Esophagus muscularis mucosa (tissue), 4 donors: ENCODE results near the gene DPPA5. TPM values are rescaled to one million over a fixed set of nuclear protein-coding genes. Genes with fewer than 3 reads are reported as not detected.

ENCODE experiments used
- DNase-seq: peaks from one replicate; pipeline ENCODE4 v3.0.0-alpha.2; 2017; ENCODE audit errors: extremely low spot score
- H3K27ac ChIP-seq, 4 donors: fragments of 200-600 bp; sonication (generic); replicated peaks in 1 of 4; 1 replicate in 3 of 4; 2 replicates in 1 of 4; pipeline ENCODE4 v1.5.1; 2016 to 2019; ENCODE audit warnings: mild to moderate bottlenecking in 1 of 4
- H3K27me3 ChIP-seq, 4 donors: fragments of 200-600 bp; sonication (generic); one replicate each; pipeline versions ENCODE4 v1.5.1 to v1.6.0; 2016 to 2019
- H3K36me3 ChIP-seq, 4 donors: fragments of 200-600 bp; sonication (generic); one replicate each; pipeline ENCODE4 v1.5.1; 2016 to 2019
- H3K4me1 ChIP-seq, 4 donors: fragments of 200-600 bp; sonication (generic); one replicate each; pipeline ENCODE4 v1.5.1; 2016 to 2019
- H3K4me3 ChIP-seq, 4 donors: fragments of 200-600 bp; sonication (generic); 1 replicate in 2 of 4; 2 replicates in 2 of 4; pipeline ENCODE4 v1.5.1; 2016 to 2019; ENCODE audit warnings: mild to moderate bottlenecking in 4 of 4, moderate library complexity in 1 of 4
- H3K9me3 ChIP-seq, 4 donors: fragments of 200-600 bp; sonication (generic); 1 replicate in 3 of 4; 2 replicates in 1 of 4; pipeline ENCODE4 v1.5.1; 2016 to 2019
- CTCF ChIP-seq, 3 experiments: fragments of 200-600 bp in 2 of 3; fragments of 450-650 bp in 1 of 3; sonication (generic) in 2 of 3; IDR thresholded peaks; one replicate each; pipeline ENCODE4 v1.5.1; 2017 to 2019; ENCODE audit warnings: antibody characterized with exemption in 3 of 3, mild to moderate bottlenecking in 2 of 3, moderate library complexity in 1 of 3
- EP300 ChIP-seq: sonication (generic); formaldehyde crosslinking; IDR thresholded peaks from one replicate; pipeline ENCODE4 v1.6.1; 2017; ENCODE audit warnings: antibody characterized with exemption
- POLR2A ChIP-seq: fragments of 450-650 bp; IDR thresholded peaks from one replicate; pipeline ENCODE4 v1.6.1; 2017; ENCODE audit warnings: antibody characterized with exemption, moderate library complexity, mild to moderate bottlenecking, low read depth
- POLR2AphosphoS5 ChIP-seq, 2 donors: sonication (generic); formaldehyde crosslinking; IDR thresholded peaks; one replicate each; pipeline ENCODE4 v1.6.1; 2017; ENCODE audit warnings: antibody characterized with exemption in 2 of 2
- WGBS: methylation state at CpG from one replicate; pipeline ENCODE4 v1.1.5; 2018; 5-methylcytosine and 5-hydroxymethylcytosine counted together
- intact Hi-C: fragments of 100-400 bp; cut with DNase I; formaldehyde crosslinking; loops from one replicate; pipeline ENCODE4 v1.15.1; 2023
- total RNA-seq, 4 donors: library from RNA; depleted of rRNA; stranded (reverse); fragments of >200 nt; gene quantifications; one replicate each; pipeline versions ENCODE4 v1.1.0 to v1.2.1, GENCODE V29; 2016

DPPA5 gene
- total RNA-seq, 4 donors from 2014 or later = not detected

- peaks cover 0 to 6% (median 0%) of the 10 kb centered on the region in 4 donors for H3K27me3 ChIP-seq
- no peaks in the 10 kb centered on the region for H3K9me3 ChIP-seq
- H3K27ac ChIP-seq = no peak overlapping the region
- intact Hi-C loops = no loop called here
- no peak overlapping the region for H3K4me3 ChIP-seq
- TF ChIP-seq CTCF (IDR thresholded peaks at IDR 0.05) = no peak
- TF ChIP-seq POLR2AphosphoS5 (IDR thresholded peaks at IDR 0.05) = no peak
- TF ChIP-seq POLR2A = no peak
- no peak for TF ChIP-seq EP300
- no peaks in the 10 kb centered on the region for H3K4me1 ChIP-seq
- no peaks in the 10 kb centered on the region for H3K36me3 ChIP-seq
- WGBS = 96% methylated on average over 28 of the region's 31 CpGs
- no peak for DNase-seq
These were observed 8.9 kb upstream of the DPPA5 start for GRCh38 chr6:73362869-73363536.

- 89% methylated on average over 14 of the region's 23 CpGs for WGBS
- no peaks in the 10 kb centered on the region for H3K36me3 ChIP-seq
These were observed 8.3 kb upstream of the DPPA5 start, which contains the start of gene KHDC3L for GRCh38 chr6:73362358-73362757. Gene KHDC3L, plus strand, starts transcription at chr6:73362658. Its CDS starts 72 bp downstream, at chr6:73362730.

GRCh38 chr6:73349311-73349710 is 4.8 kb downstream of the DPPA5 start:
- no peak for DNase-seq
- intact Hi-C loops = no loop called here
- Histone ChIP-seq H3K27me3 (peaks cover 0 to 39% (median 5%) of the 10 kb centered on the region in 4 donors), H3K36me3 (no peaks in the 10 kb centered on the region), H3K9me3 (no peaks in the 10 kb centered on the region), H3K4me3 (no peak overlapping the region), H3K27ac (no peak overlapping the region), H3K4me1 (no peaks in the 10 kb centered on the region)
- TF ChIP-seq CTCF (IDR thresholded peaks at IDR 0.05) (no peak), POLR2AphosphoS5 (IDR thresholded peaks at IDR 0.05) (no peak), POLR2A (no peak), EP300 (no peak)
- 29% methylated on average over 6 of the region's 6 CpGs for WGBS

More at GRCh38 chr6:73362358-73362757, 8.3 kb upstream of the DPPA5 start, which contains the start of gene KHDC3L:
- no peak for DNase-seq
- TF ChIP-seq POLR2AphosphoS5 (IDR thresholded peaks at IDR 0.05) (no peak), CTCF (IDR thresholded peaks at IDR 0.05) (no peak), POLR2A (no peak), EP300 (no peak)
- Histone ChIP-seq H3K27me3 (peaks cover 0 to 6% (median 0%) of the 10 kb centered on the region in 4 donors), H3K4me1 (no peaks in the 10 kb centered on the region), H3K9me3 (no peaks in the 10 kb centered on the region), H3K4me3 (no peak within 1 kb of the TSS), H3K27ac (no peak within 1 kb of the TSS)
- intact Hi-C loops = no loop called here

DNA sequence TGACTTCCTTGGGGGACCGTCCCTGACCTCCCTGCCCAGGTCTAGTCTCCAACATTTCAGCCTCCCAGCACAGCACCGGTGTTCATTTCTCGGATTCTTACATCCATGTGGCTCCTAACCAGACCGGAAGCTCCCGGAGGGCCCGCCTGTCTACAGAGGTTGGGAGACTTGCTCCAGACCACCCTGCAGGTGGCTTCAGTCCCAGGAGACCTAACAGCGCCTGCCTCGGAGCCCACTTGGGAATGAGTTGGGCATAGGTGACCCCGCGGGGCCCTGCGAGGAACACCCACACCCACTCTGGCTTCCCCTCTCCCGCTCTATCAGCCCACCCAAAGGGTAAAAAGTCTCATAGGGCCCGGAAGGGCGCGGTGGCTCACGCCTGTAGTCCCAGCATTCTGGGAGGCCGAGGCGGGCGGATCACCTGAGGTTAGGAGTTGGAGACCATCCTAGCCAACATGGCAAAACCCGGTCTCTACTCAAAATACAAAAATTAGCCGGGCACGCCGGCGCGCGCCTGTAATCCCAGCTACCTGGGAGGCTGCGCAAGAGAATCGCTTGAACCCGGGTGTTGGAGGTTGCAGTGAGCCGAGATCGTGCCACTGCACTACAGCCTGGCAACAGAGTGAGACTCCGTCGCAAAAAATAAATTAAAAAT is 5.4 kb downstream of the DPPA5 start:
- no peak overlapping the region for H3K4me3 ChIP-seq
- no peak for DNase-seq
- no peaks in the 10 kb centered on the region for H3K4me1 ChIP-seq
- H3K27me3 ChIP-seq = peaks cover 0 to 35% (median 5%) of the 10 kb centered on the region in 4 donors
- H3K36me3 ChIP-seq = no peaks in the 10 kb centered on the region
- intact Hi-C loops = no loop called here
- 54% methylated on average over 25 of the region's 33 CpGs for WGBS
- no peak for TF ChIP-seq CTCF (IDR thresholded peaks at IDR 0.05)
- no peak for TF ChIP-seq POLR2A
- no peak for TF ChIP-seq EP300
- no peak for TF ChIP-seq POLR2AphosphoS5 (IDR thresholded peaks at IDR 0.05)
- H3K27ac ChIP-seq = no peak overlapping the region
- no peaks in the 10 kb centered on the region for H3K9me3 ChIP-seq
